AG09309 (cell line): ENCODE results near the gene ANKRD33B.
"Not testable (repeated sequence)": the region's sequence is repeated elsewhere in the genome, so short reads cannot be mapped to it uniquely, and the experiment has no call there.

Experiments
- DNase-seq: peaks from one replicate; pipeline ENCODE4 v3.0.0-alpha.2; 2010; ENCODE audit warnings: low read depth
- H3K4me3 ChIP-seq: 2 replicates; pipeline ENCODE4 v1.5.1; 2011; ENCODE audit warnings: mild to moderate bottlenecking, low read depth, low read length, moderate library complexity; ENCODE audit not compliant: control insufficient read depth
- CTCF ChIP-seq: IDR thresholded peaks from 2 replicates; pipeline ENCODE4 v1.5.1; 2011; ENCODE audit warnings: mild to moderate bottlenecking, low read depth, low read length, inconsistent platforms; ENCODE audit not compliant: insufficient read depth, control insufficient read depth; ENCODE audit errors: missing control alignments

The ANKRD33B gene

GRCh38 chr5:10662661-10663488 lies 99.0 kb downstream of the ANKRD33B start:
- no peak for DNase-seq
- H3K4me3 ChIP-seq = no peak overlapping the region
- no peak for TF ChIP-seq CTCF

- peak; percentile 10 for DNase-seq
- TF ChIP-seq CTCF = no peak
- no peak overlapping the region for H3K4me3 ChIP-seq
Measured at GRCh38 chr5:10663489-10664179, 99.8 kb downstream of the ANKRD33B start.

GRCh38 chr5:10664180-10664769 lies 100.4 kb downstream of the ANKRD33B start:
- not testable (repeated sequence) for DNase-seq, H3K4me3 ChIP-seq

- DNase-seq = no peak
- H3K4me3 ChIP-seq = no peak overlapping the region
- no peak for TF ChIP-seq CTCF
Measured at GRCh38 chr5:10665799-10666198, 101.9 kb downstream of the ANKRD33B start.

- no peak for TF ChIP-seq CTCF
- DNase-seq = no peak
Measured at GRCh38 chr5:10666531-10667299, 102.8 kb downstream of the ANKRD33B start.

GRCh38 chr5:10667431-10668057 lies 103.7 kb downstream of the ANKRD33B start:
- TF ChIP-seq CTCF = no peak

More at GRCh38 chr5:10666531-10667299, 102.8 kb downstream of the ANKRD33B start:
- no peak overlapping the region for H3K4me3 ChIP-seq

More at GRCh38 chr5:10667431-10668057, 103.7 kb downstream of the ANKRD33B start:
- DNase-seq = no peak
- no peak overlapping the region for H3K4me3 ChIP-seq
